Measurements from ENCODE around the gene ARHGDIB. TPM values are rescaled to one million over a fixed set of nuclear protein-coding genes. Genes with fewer than 3 reads are reported as not detected.

Gene ARHGDIB
- total and polyA plus RNA-seq, 2 donors (not counting 1 experiment from before 2014, with no cell fraction given) = 8.3 to 43.7 TPM

DNA sequence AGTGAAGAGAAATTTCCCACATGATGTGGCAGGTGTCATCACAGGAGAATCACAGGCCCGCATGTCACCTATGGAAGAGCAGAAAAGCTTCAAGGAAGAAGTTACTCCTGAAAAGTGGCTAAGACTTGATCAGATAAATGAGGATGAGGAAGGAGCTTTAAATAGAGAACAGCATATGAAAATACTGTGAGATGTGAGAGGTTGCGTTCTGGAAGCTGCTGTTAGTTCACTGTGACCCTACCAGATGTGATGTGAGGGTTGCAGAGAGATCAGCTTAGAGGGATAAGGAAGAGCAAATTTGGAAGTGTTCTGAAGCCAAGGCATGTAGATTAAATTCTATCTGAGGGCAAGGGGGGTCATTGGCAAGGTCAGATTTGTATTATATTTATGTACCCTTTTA is 40.2 kb downstream of the ARHGDIB start:
- Histone ChIP-seq H4K20me1 (ENCODE audit: control insufficient read depth, extremely low read depth, insufficient read depth, low read length) (no peaks in the 10 kb centered on the region), H3K79me2 (ENCODE audit: control insufficient read depth, insufficient read depth, low read length) (no peaks in the 10 kb centered on the region), H3K4me2 (ENCODE audit: extremely low read depth, insufficient read depth, low read length) (no peak overlapping the region), H3K9ac (ENCODE audit: insufficient read depth, low read length) (no peak overlapping the region), H3K36me3 (ENCODE audit: control insufficient read depth, insufficient read depth, low read length) (no peaks in the 10 kb centered on the region), H2AFZ (ENCODE audit: low read length) (no peak overlapping the region), H3K9me3 (ENCODE audit: control insufficient read depth, insufficient read depth, low read depth, low read length) (no peaks in the 10 kb centered on the region), H3K4me3 (replicated peaks in 1 of 4; ENCODE audit: control extremely low read depth in 1 of 4, insufficient read depth in 1 of 4, low read depth in 3 of 4, low read length in 4 of 4) (no peak overlapping the region), H3K4me1 (ENCODE audit: control insufficient read depth, extremely low read depth, insufficient read depth, low read length) (no peaks in the 10 kb centered on the region), H3K27ac (ENCODE audit: insufficient read depth, low read length) (no peak overlapping the region), H3K27me3 (ENCODE audit: control insufficient read depth, insufficient read depth, low read length) (no peaks in the 10 kb centered on the region)
- TF ChIP-seq EZH2 (IDR thresholded peaks at IDR 0.05; ENCODE audit: low read length, missing control alignments) = no peak
- TF ChIP-seq, protein P1, sequence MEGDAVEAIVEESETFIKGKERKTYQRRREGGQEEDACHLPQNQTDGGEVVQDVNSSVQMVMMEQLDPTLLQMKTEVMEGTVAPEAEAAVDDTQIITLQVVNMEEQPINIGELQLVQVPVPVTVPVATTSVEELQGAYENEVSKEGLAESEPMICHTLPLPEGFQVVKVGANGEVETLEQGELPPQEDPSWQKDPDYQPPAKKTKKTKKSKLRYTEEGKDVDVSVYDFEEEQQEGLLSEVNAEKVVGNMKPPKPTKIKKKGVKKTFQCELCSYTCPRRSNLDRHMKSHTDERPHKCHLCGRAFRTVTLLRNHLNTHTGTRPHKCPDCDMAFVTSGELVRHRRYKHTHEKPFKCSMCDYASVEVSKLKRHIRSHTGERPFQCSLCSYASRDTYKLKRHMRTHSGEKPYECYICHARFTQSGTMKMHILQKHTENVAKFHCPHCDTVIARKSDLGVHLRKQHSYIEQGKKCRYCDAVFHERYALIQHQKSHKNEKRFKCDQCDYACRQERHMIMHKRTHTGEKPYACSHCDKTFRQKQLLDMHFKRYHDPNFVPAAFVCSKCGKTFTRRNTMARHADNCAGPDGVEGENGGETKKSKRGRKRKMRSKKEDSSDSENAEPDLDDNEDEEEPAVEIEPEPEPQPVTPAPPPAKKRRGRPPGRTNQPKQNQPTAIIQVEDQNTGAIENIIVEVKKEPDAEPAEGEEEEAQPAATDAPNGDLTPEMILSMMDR (conservative IDR thresholded peaks at IDR 0.05 in 1 of 2, IDR thresholded peaks at IDR 0.05 in 1 of 2; ENCODE audit: low read depth in 1 of 2, low read length in 2 of 2) = no peak
- no peak for DNase-seq (ENCODE audit: low read depth in 2 of 2)

DNA sequence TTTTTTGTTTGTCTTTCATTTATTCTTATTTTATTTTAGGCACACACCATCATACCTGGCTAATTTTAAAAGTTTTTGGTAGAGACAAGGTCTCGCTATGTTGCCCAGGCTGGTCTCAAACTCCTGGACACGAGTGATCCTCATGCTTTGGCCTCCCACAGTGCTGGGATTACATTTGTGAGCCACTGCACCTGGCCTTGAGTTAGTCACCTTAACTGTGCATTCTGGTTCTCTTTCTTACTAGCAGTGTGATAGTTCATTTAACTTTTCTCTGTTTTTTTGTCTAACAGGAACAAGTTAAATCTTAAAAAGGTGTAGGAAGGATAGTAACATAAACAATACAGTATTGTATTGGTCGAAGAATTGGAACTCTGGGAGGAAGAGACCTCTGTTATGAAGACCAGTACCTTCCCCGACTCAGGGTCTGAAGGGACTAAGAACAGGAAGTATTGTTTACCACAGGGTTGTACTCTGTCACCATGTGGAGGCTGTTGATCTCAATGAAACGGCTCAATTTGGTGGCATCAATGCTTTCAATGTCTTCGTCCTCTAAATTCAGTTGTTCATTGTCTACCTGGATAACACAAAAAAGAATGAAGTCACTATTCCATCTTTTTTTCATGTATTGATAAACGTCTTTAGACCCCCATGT is 40.8 kb downstream of the ARHGDIB start:
- H3K4me1 ChIP-seq (ENCODE audit: control insufficient read depth, extremely low read depth, insufficient read depth, low read length) = no peaks in the 10 kb centered on the region
- no peaks in the 10 kb centered on the region for H3K79me2 ChIP-seq (ENCODE audit: control insufficient read depth, insufficient read depth, low read length)
- no peak for DNase-seq (ENCODE audit: low read depth in 2 of 2)
- no peak overlapping the region for H2AFZ ChIP-seq (ENCODE audit: low read length)
- H3K27me3 ChIP-seq (ENCODE audit: control insufficient read depth, insufficient read depth, low read length) = no peaks in the 10 kb centered on the region
- no peaks in the 10 kb centered on the region for H3K36me3 ChIP-seq (ENCODE audit: control insufficient read depth, insufficient read depth, low read length)
- TF ChIP-seq EZH2 (IDR thresholded peaks at IDR 0.05; ENCODE audit: low read length, missing control alignments) = no peak
- TF ChIP-seq, protein P1 (conservative IDR thresholded peaks at IDR 0.05 in 1 of 2, IDR thresholded peaks at IDR 0.05 in 1 of 2; ENCODE audit: low read depth in 1 of 2, low read length in 2 of 2) = no peak
- H3K27ac ChIP-seq (ENCODE audit: insufficient read depth, low read length) = no peak overlapping the region
- H3K9me3 ChIP-seq (ENCODE audit: control insufficient read depth, insufficient read depth, low read depth, low read length) = no peaks in the 10 kb centered on the region
- no peak overlapping the region for H3K4me2 ChIP-seq (ENCODE audit: extremely low read depth, insufficient read depth, low read length)
- H3K4me3 ChIP-seq (replicated peaks in 1 of 4; ENCODE audit: control extremely low read depth in 1 of 4, insufficient read depth in 1 of 4, low read depth in 3 of 4, low read length in 4 of 4) = no peak overlapping the region
- H3K9ac ChIP-seq (ENCODE audit: insufficient read depth, low read length) = no peak overlapping the region
- no peaks in the 10 kb centered on the region for H4K20me1 ChIP-seq (ENCODE audit: control insufficient read depth, extremely low read depth, insufficient read depth, low read length)

DNA sequence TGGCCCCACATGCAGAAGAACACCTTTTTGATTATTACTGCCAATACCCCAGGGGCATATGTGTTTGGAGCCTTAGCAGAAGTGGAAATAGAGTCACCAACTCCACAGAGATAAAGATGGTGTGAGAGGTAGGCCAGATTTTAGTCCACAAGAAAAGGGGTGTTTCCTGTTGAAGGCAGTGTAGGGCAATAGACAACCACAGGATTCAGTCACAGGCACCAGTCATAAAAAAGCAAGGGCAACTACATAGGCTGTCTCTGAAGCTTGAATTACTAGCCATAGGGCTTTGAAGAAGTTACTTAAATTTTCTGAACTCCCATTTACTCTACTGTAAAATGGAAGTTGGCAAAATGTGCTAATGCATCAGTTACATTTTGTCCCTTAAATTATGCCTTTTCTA is 41.9 kb downstream of the ARHGDIB start:
- DNase-seq (ENCODE audit: low read depth in 2 of 2) = no peak
- H3K4me3 ChIP-seq (replicated peaks in 1 of 4; ENCODE audit: control extremely low read depth in 1 of 4, insufficient read depth in 1 of 4, low read depth in 3 of 4, low read length in 4 of 4) = no peak overlapping the region
- no peaks in the 10 kb centered on the region for H3K4me1 ChIP-seq (ENCODE audit: control insufficient read depth, extremely low read depth, insufficient read depth, low read length)
- no peaks in the 10 kb centered on the region for H4K20me1 ChIP-seq (ENCODE audit: control insufficient read depth, extremely low read depth, insufficient read depth, low read length)
- no peak overlapping the region for H3K9ac ChIP-seq (ENCODE audit: insufficient read depth, low read length)
- H3K4me2 ChIP-seq (ENCODE audit: extremely low read depth, insufficient read depth, low read length) = no peak overlapping the region
- no peaks in the 10 kb centered on the region for H3K9me3 ChIP-seq (ENCODE audit: control insufficient read depth, insufficient read depth, low read depth, low read length)
- no peak overlapping the region for H3K27ac ChIP-seq (ENCODE audit: insufficient read depth, low read length)
- no peak for TF ChIP-seq EZH2 (IDR thresholded peaks at IDR 0.05; ENCODE audit: low read length, missing control alignments)
- TF ChIP-seq, protein P1 (conservative IDR thresholded peaks at IDR 0.05 in 1 of 2, IDR thresholded peaks at IDR 0.05 in 1 of 2; ENCODE audit: low read depth in 1 of 2, low read length in 2 of 2) = no peak
- no peaks in the 10 kb centered on the region for H3K36me3 ChIP-seq (ENCODE audit: control insufficient read depth, insufficient read depth, low read length)
- no peaks in the 10 kb centered on the region for H3K27me3 ChIP-seq (ENCODE audit: control insufficient read depth, insufficient read depth, low read length)
- H3K79me2 ChIP-seq (ENCODE audit: control insufficient read depth, insufficient read depth, low read length) = no peaks in the 10 kb centered on the region
- H2AFZ ChIP-seq (ENCODE audit: low read length) = no peak overlapping the region

Data from fibroblast of lung (primary cell).